GM12878 (cell line): Measurements from ENCODE around the gene CPNE5. TPM values are rescaled to one million over a fixed set of nuclear protein-coding genes. Genes with fewer than 3 reads are reported as not detected.

ENCODE experiments used
- ATAC-seq: fragments of 200-7000 bp; cut with Tn5 transposase; 3 replicates; pipeline ENCODE4 v1.9.1; 2020; ENCODE audit warnings: mild to moderate bottlenecking, moderate library complexity
- BruUV-seq: library from RNA; stranded (reverse); fragments of 400-500 nt; replicated peaks from 2 replicates; lab custom pipeline; 2021; lab: Mats Ljungman, UMichigan
- CTCF ChIA-PET: fragments of 300-600 bp; sonication (Branson Sonifier 250); formaldehyde crosslinking; extraction: SDS; loops from one replicate; lab custom pipeline; 2021; ENCODE audit warnings: inconsistent platforms; lab: Yijun Ruan, JAX
- POLR2A ChIA-PET: fragments of 350-600 bp; formaldehyde crosslinking; extraction: SDS; loops from one replicate; lab custom pipeline; 2021; ENCODE audit warnings: inconsistent platforms; lab: Charles Lee
- RAD21 ChIA-PET: fragments of 300-600 bp; sonication (Branson Sonifier 250); formaldehyde crosslinking; loops from one replicate; lab custom pipeline; 2023; ENCODE audit warnings: antibody characterized with exemption; ENCODE audit not compliant: unreplicated experiment; lab: Charles Lee
- SMC1A ChIA-PET: fragments of 300-600 bp; sonication (Branson Sonifier 250); formaldehyde crosslinking; loops from one replicate; lab custom pipeline; 2023; ENCODE audit not compliant: unreplicated experiment, uncharacterized antibody; lab: Charles Lee
- DNase-seq: peaks from one replicate; pipeline ENCODE4 v3.0.0-alpha.2; 2011; ENCODE audit warnings: low read depth, low spot score
- FAIRE-seq: peaks from 3 replicates; lab custom pipeline; 2011; peaks lifted over from hg19 to GRCh38; lab: Jason Lieb, UNC
- H2AFZ ChIP-seq: 2 replicates; pipeline ENCODE4 v1.6.0; 2011; ENCODE audit warnings: low read depth, low read length, control low read depth; ENCODE audit not compliant: control insufficient read depth
- H3K27ac ChIP-seq: 2 replicates; pipeline ENCODE4 v1.5.1; 2011; ENCODE audit warnings: control low read depth; ENCODE audit not compliant: control insufficient read depth, insufficient read depth
- H3K27me3 ChIP-seq, 2 experiments: replicated peaks in 1 of 2; 2 replicates each; pipeline versions ENCODE4 v1.6.0 to v1.6.1; 2011; ENCODE audit warnings: low read length in 1 of 2; ENCODE audit not compliant: control insufficient read depth in 2 of 2, insufficient read depth in 2 of 2
- H3K36me3 ChIP-seq, 2 experiments: 2 replicates each; pipeline ENCODE4 v1.5.1; 2011; ENCODE audit warnings: low read length in 1 of 2; ENCODE audit not compliant: control insufficient read depth in 2 of 2, insufficient read depth in 2 of 2
- H3K4me1 ChIP-seq: 2 replicates; pipeline ENCODE4 v1.6.1; 2011; ENCODE audit warnings: mild to moderate bottlenecking, low read length, moderate library complexity, mixed read lengths; ENCODE audit not compliant: control insufficient read depth, insufficient read depth
- H3K4me2 ChIP-seq: 2 replicates; pipeline ENCODE4 v1.6.0; 2011; ENCODE audit warnings: control low read depth; ENCODE audit not compliant: control insufficient read depth, insufficient read depth
- H3K4me3 ChIP-seq: fragments of 200-600 bp; sonication (generic); 2 replicates; pipeline ENCODE4 v1.5.1; 2016
- H3K79me2 ChIP-seq: 2 replicates; pipeline ENCODE4 v1.6.0; 2011; ENCODE audit warnings: low read length; ENCODE audit not compliant: control insufficient read depth, insufficient read depth
- H3K9ac ChIP-seq: 2 replicates; pipeline ENCODE4 v1.8.0; 2011; ENCODE audit warnings: low read length, control low read depth, mixed read lengths; ENCODE audit not compliant: control insufficient read depth, insufficient read depth
- H3K9me3 ChIP-seq: replicated peaks from 3 replicates; pipeline ENCODE4 v1.5.1; 2011; ENCODE audit warnings: mild to moderate bottlenecking, low read length; ENCODE audit not compliant: control insufficient read depth, insufficient read depth
- H4K20me1 ChIP-seq: 2 replicates; pipeline ENCODE4 v1.6.0; 2011; ENCODE audit not compliant: control insufficient read depth, insufficient read depth
- RAD21 ChIP-seq: IDR thresholded peaks from 2 replicates; pipeline ENCODE4 v1.6.1; 2011; ENCODE audit warnings: mild to moderate bottlenecking, low read depth, low read length, moderate library complexity; ENCODE audit not compliant: insufficient read depth
- SMARCA5 ChIP-seq: fragments of 450-650 bp; IDR thresholded peaks from 2 replicates; pipeline ENCODE4 v1.6.1; 2017; ENCODE audit warnings: mild to moderate bottlenecking
- WGBS: methylation state at CpG from one replicate; pipeline ENCODE4 v1.1.6; 2016; ENCODE audit warnings: low lambda C conversion rate; ENCODE audit not compliant: insufficient replicate concordance, insufficient coverage; ENCODE audit errors: missing lambda C conversion rate; 5-methylcytosine and 5-hydroxymethylcytosine counted together
- in situ Hi-C: fragments of 300-500 bp; cut with MboI; formaldehyde crosslinking; loops from 9 replicates; pipeline ENCODE4 v1.14.3; 2018; ENCODE audit warnings: mixed read lengths
- intact Hi-C: fragments of 100-400 bp; cut with micrococcal nuclease; formaldehyde crosslinking; loops from one replicate; pipeline ENCODE4 v1.14.2; 2022; ENCODE audit not compliant: unreplicated experiment
- polyA plus RNA-seq, 11 experiments: library from polyadenylated mRNA; depleted of rRNA in 4 of 11; unstranded in 6 of 11; stranded (reverse) in 5 of 11; fragments of >200 nt; fragmentation: Nextera tagmentation in 4 of 11; fragmentation: Illumina TruSeq in 1 of 11; extraction: Ambion mirVana in 4 of 11; extraction: Trizol in 1 of 11; gene quantifications; 1 replicate in 1 of 11; 2 replicates in 10 of 11; pipeline versions ENCODE4 v1.2.1 to v1.2.3, GENCODE V29; 2011 to 2016; ENCODE audit warnings: inconsistent platforms in 2 of 11, missing spikeins in 2 of 11, low read depth in 1 of 11
- total RNA-seq, 4 experiments: library from RNA; depleted of rRNA in 3 of 4; stranded (reverse); fragments of >200 nt in 3 of 4; fragmentation: Illumina TruSeq in 1 of 4; extraction: Trizol in 1 of 4; gene quantifications; 2 replicates each; pipeline versions ENCODE4 v1.2.1 to v1.2.3, GENCODE V29; 2013 to 2021
- TF ChIP-seq, protein P1 (sequence below), 3 experiments: IDR thresholded peaks in 2 of 3; conservative IDR thresholded peaks in 1 of 3; 2 replicates each; pipeline ENCODE4 v1.5.1; 2011; ENCODE audit warnings: low read depth in 3 of 3, low read length in 3 of 3, mild to moderate bottlenecking in 3 of 3, control low read depth in 2 of 3, moderate library complexity in 2 of 3, inconsistent platforms in 1 of 3, mixed read lengths in 1 of 3; ENCODE audit not compliant: control insufficient read depth in 2 of 3, insufficient read depth in 1 of 3; ENCODE audit errors: extremely low read depth in 1 of 3
- TF ChIP-seq, protein P2 (sequence below): fragments of 450-650 bp; IDR thresholded peaks from 2 replicates; pipeline ENCODE4 v1.6.1; 2017; ENCODE audit warnings: mild to moderate bottlenecking

The CPNE5 gene
- total and polyA plus RNA-seq, 10 of the 15 experiments (the other 5 are each of a cell fraction or from before 2014, with no cell fraction given) = 2.4 to 39.1 (median 18.2) TPM

DNA sequence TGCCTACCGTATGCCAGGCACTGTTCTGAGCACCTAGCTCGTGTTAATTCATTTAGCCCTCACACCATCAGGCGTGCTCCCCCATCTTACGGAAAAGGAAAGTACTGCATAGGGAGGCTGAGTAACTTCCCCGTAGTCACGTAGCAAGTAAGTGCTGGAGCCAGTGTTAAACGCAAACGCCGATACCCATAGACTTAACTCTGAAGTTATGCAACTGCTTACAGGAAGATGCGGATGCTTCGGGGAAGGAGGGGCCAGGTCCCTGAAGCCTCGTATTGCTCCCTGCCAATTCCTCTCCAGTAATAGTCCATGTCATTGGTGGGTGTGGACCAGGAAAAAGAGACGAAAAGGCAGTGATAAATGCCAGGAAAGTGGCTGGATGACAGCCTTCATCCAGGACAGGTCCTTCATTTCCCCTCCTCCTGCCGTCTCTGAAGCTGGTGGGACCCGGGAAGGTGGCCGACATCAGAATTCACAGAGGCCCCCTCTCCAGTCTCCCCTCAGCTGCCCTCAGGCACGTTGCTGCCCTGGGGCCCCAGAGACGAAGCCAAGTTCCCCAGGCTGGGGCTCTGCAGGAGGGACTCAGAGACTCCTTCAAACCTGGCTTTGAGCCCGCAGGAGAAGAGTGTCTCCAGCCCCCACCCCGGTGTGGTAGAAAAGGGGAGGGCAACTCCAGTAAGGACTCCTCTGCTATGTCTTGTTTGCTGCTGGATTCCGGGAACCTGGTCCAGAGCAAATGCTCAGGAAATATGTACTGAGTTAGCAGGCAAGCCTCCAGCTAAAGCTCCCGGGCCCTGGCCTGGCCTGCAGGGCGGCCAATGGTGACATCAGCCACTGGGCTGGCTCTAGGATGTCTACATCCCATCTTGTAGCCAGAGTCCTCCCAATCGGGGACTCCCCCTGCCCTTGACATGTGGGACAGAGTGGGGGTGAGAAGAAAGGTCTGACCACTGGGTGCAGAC lies 103.9 kb downstream of the CPNE5 start:
- Histone ChIP-seq H3K27ac (no peak overlapping the region), H3K9me3 (no peaks in the 10 kb centered on the region), H2AFZ (peak overlapping the region; percentile 67), H3K36me3 (no peaks in the 10 kb centered on the region), H3K4me3 (no peak overlapping the region), H3K27me3 (no peaks in the 10 kb centered on the region), H3K9ac (no peak overlapping the region), H3K4me2 (no peak overlapping the region), H3K4me1 (no peaks in the 10 kb centered on the region; the same call in 1 of the 2 replicates), H4K20me1 (no peaks in the 10 kb centered on the region), H3K79me2 (no peaks in the 10 kb centered on the region)
- DNase-seq (no peak), FAIRE-seq (peak; percentile 73), ATAC-seq (peak; percentile 61)
- SMC1A ChIA-PET = interaction anchor here (1.0 to 3.6 kb wide), 4 partner anchors 11 to 119 kb away, joined by 3 to 14 read pairs (median 4); no protein-coding TSS in a partner anchor
- 41% methylated on average over 24 of the region's 24 CpGs for WGBS
- BruUV-seq = no TSS peak
- intact Hi-C loops = no loop called here
- TF ChIP-seq RAD21 (peak; percentile 39; the same call in 1 of the 2 replicates), SMARCA5 (0 out of 2 replicates have a peak, but pooled peaks have one; percentile 30)
- TF ChIP-seq, protein P1, sequence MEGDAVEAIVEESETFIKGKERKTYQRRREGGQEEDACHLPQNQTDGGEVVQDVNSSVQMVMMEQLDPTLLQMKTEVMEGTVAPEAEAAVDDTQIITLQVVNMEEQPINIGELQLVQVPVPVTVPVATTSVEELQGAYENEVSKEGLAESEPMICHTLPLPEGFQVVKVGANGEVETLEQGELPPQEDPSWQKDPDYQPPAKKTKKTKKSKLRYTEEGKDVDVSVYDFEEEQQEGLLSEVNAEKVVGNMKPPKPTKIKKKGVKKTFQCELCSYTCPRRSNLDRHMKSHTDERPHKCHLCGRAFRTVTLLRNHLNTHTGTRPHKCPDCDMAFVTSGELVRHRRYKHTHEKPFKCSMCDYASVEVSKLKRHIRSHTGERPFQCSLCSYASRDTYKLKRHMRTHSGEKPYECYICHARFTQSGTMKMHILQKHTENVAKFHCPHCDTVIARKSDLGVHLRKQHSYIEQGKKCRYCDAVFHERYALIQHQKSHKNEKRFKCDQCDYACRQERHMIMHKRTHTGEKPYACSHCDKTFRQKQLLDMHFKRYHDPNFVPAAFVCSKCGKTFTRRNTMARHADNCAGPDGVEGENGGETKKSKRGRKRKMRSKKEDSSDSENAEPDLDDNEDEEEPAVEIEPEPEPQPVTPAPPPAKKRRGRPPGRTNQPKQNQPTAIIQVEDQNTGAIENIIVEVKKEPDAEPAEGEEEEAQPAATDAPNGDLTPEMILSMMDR (IDR thresholded peaks at IDR 0.05 in 2 of 3, conservative IDR thresholded peaks at IDR 0.05 in 1 of 3; ENCODE audit: control insufficient read depth in 2 of 3, extremely low read depth in 1 of 3, insufficient read depth in 1 of 3, low read depth in 3 of 3, low read length in 3 of 3) = peak in 1 of 3 experiments; percentile 32; a peak in 1 of 6 replicates
- TF ChIP-seq, protein P2, sequence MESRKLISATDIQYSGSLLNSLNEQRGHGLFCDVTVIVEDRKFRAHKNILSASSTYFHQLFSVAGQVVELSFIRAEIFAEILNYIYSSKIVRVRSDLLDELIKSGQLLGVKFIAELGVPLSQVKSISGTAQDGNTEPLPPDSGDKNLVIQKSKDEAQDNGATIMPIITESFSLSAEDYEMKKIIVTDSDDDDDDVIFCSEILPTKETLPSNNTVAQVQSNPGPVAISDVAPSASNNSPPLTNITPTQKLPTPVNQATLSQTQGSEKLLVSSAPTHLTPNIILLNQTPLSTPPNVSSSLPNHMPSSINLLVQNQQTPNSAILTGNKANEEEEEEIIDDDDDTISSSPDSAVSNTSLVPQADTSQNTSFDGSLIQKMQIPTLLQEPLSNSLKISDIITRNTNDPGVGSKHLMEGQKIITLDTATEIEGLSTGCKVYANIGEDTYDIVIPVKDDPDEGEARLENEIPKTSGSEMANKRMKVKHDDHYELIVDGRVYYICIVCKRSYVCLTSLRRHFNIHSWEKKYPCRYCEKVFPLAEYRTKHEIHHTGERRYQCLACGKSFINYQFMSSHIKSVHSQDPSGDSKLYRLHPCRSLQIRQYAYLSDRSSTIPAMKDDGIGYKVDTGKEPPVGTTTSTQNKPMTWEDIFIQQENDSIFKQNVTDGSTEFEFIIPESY = no peak
- in situ Hi-C loops = no loop called here
- POLR2A ChIA-PET = interaction anchor here (0.6 to 0.9 kb wide), 2 partner anchors 9 to 172 kb away, joined by 3 to 5 read pairs; no protein-coding TSS in a partner anchor
- CTCF ChIA-PET = interaction anchor here (0.6 to 1.1 kb wide), 3 partner anchors 11 to 120 kb away, joined by 3 to 5 read pairs (median 3); no protein-coding TSS in a partner anchor
- RAD21 ChIA-PET = interaction anchor here (1.0 kb wide), 3 partner anchors 16 to 110 kb away, joined by 3 to 5 read pairs (median 3); no protein-coding TSS in a partner anchor
